ENCODE results near the gene UQCR10. TPM values are rescaled to one million over a fixed set of nuclear protein-coding genes. Genes with fewer than 3 reads are reported as not detected.
A peak's percentile ranks its signal among the peaks of the same experiment; 100 is the strongest.

Gene UQCR10
- total RNA-seq, 4 donors from 2014 or later: 54.3 to 78.6 (median 64.9) TPM

DNA sequence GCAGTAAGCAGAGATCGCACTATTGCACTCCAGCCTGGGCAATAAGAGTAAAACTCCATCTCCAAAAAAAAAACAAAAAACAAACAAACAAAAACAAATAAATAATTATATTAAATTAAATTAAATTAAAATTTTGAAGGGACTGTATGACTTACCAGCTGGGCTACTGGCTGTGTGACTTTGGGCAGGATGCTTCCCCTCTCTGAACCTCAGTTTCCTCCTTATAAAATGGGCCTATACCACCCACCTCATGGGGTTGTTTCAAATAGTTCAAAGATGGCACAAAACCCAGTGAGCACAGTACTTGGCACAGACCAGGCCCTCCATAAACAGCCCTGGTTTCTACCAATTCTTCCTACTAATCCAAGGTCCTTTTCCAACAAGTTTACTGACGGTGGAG lies 36.0 kb downstream of the UQCR10 start:
- ATAC-seq: no peak
- Histone ChIP-seq H3K4me3 (no peak overlapping the region), H3K27me3 (no peaks in the 10 kb centered on the region), H3K4me1 (peaks cover 0 to 18% (median 8%) of the 10 kb centered on the region in 3 donors), H3K27ac (no peak overlapping the region), H3K36me3 (peaks cover 0 to 100% of the 10 kb centered on the region in 2 donors), H3K9me3 (no peaks in the 10 kb centered on the region)
- TF ChIP-seq POLR2AphosphoS5 (IDR thresholded peaks at IDR 0.05) (no peak), EP300 (IDR thresholded peaks at IDR 0.05) (no peak), POLR2A (IDR thresholded peaks at IDR 0.05) (no peak)
- TF ChIP-seq, protein P1, sequence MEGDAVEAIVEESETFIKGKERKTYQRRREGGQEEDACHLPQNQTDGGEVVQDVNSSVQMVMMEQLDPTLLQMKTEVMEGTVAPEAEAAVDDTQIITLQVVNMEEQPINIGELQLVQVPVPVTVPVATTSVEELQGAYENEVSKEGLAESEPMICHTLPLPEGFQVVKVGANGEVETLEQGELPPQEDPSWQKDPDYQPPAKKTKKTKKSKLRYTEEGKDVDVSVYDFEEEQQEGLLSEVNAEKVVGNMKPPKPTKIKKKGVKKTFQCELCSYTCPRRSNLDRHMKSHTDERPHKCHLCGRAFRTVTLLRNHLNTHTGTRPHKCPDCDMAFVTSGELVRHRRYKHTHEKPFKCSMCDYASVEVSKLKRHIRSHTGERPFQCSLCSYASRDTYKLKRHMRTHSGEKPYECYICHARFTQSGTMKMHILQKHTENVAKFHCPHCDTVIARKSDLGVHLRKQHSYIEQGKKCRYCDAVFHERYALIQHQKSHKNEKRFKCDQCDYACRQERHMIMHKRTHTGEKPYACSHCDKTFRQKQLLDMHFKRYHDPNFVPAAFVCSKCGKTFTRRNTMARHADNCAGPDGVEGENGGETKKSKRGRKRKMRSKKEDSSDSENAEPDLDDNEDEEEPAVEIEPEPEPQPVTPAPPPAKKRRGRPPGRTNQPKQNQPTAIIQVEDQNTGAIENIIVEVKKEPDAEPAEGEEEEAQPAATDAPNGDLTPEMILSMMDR (IDR thresholded peaks at IDR 0.05): no peak
- 93 to 95% methylated on average over 2 of the region's 2 CpGs for WGBS, 2 donors (ENCODE audit: low coverage in 1 of 2)

DNA sequence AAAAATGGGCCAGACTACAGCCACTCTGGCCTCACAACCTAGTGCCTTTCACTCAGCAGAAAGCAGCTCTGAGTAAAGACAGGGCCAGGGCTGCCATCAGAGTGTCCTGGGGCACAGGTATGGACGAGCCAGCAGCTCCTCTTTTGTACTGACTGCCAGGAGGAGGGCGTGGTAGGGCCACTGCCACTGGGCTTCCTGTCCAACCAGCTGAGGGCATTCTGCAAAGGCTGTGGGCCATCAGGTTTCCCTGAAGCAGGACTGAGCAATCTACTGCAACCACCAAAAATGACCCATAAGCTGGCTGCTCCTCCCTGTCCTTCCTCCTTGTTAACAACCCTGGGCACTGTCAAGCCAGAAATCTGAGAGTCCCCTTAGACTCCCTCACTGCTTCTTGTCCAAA lies 37.8 kb downstream of the UQCR10 start:
- WGBS, 2 donors (ENCODE audit: low coverage in 1 of 2): no CpG with 5 or more reads among the region's 2 CpGs
- TF ChIP-seq EP300 (IDR thresholded peaks at IDR 0.05) (no peak), POLR2A (IDR thresholded peaks at IDR 0.05) (no peak)

DNA sequence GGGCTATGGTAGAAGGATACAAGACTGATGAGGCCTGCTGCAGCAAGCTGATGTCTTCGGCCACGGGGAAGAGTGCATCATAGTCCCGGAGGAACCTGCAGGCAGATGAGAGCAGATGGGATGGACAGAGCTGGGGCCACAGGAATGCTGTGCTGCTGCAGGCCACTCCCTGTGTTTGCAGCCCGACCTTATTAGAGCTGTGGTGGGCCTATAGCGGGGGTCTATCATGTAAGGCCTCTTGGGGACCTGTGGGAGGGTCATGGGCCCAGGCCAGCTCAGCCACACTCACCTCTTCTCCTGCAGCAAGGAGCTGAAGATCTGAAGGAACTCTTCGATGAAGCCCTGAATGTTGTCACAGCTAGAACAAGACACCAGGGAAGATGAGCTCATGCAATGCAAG lies 39.0 kb downstream of the UQCR10 start:
- no peak for ATAC-seq
- Histone ChIP-seq H3K36me3 (peaks cover 0 to 94% of the 10 kb centered on the region in 2 donors), H3K4me1 (peaks cover 0 to 12% (median 0%) of the 10 kb centered on the region in 3 donors), H3K27ac (no peak overlapping the region), H3K9me3 (no peaks in the 10 kb centered on the region), H3K27me3 (no peaks in the 10 kb centered on the region), H3K4me3 (no peak overlapping the region)
- TF ChIP-seq POLR2AphosphoS5 (IDR thresholded peaks at IDR 0.05): no peak
- WGBS, 2 donors (ENCODE audit: low coverage in 1 of 2): 40% methylated on average over 1 of the region's 6 CpGs; no CpG with 5 or more reads in 1 of the 2 donors

More for the DNA sequence above, 37.8 kb downstream of the UQCR10 start:
- Histone ChIP-seq H3K27me3 (no peaks in the 10 kb centered on the region), H3K27ac (no peak overlapping the region), H3K4me1 (peaks cover 0 to 4% (median 0%) of the 10 kb centered on the region in 3 donors), H3K36me3 (peaks cover 0 to 94% of the 10 kb centered on the region in 2 donors), H3K9me3 (no peaks in the 10 kb centered on the region), H3K4me3 (no peak overlapping the region)
- no peak for ATAC-seq

DNA sequence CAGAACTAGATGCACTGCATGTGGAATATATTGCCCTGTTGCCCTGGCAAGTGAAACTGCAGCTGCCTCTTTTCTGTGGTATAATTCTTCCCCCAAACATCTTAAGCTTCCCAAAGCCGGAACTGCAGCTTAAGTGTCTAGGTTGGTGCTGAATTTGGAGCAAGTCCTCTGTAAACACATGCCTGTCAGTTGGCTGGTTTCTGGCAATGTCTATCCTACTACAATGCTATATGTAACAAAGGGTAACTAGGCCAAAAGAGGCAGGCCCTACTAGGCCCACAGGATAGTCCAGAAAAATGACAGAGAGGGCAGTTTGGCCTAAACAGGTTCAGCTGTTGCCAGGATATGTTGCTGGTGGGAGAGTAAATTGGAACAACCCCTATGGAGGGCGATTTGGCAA lies 43.0 kb downstream of the UQCR10 start:
- no peak for ATAC-seq
- Histone ChIP-seq H3K4me1 (peaks cover 0 to 12% (median 0%) of the 10 kb centered on the region in 3 donors), H3K9me3 (no peaks in the 10 kb centered on the region), H3K4me3 (no peak overlapping the region), H3K27me3 (no peaks in the 10 kb centered on the region), H3K27ac (peak overlapping the region in 1 of 4 donors; percentile 9), H3K36me3 (peaks cover 0 to 94% of the 10 kb centered on the region in 2 donors)
- 17 to 31% methylated on average over 1 to 2 of the region's 2 CpGs for WGBS, 2 donors (ENCODE audit: low coverage in 1 of 2)
- TF ChIP-seq POLR2AphosphoS5 (IDR thresholded peaks at IDR 0.05) (no peak), POLR2A (IDR thresholded peaks at IDR 0.05) (no peak), EP300 (IDR thresholded peaks at IDR 0.05) (no peak)
- TF ChIP-seq, protein P1 (IDR thresholded peaks at IDR 0.05): no peak

DNA sequence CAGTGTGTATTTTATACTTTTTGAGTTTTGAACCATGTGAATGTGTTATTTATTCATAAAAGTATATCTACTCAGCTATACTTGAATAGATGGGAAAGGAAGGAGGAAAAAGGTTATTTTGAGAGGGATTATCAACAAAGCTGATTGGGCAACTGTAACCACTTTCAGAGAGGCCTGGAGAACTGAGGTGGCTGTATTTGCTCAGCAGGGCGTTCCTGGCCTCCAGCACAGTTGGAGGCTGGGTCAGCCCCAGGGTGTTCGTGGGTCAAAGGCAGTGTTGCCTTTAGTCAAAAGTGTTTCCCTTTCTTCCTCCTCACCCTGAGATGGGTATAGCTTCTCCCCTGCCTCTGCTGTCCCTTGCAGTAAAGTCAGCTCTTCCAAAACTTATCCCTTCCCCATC lies 44.2 kb downstream of the UQCR10 start:
- no peak for ATAC-seq
- no peak overlapping the region for H3K4me3 ChIP-seq
- TF ChIP-seq POLR2AphosphoS5 (IDR thresholded peaks at IDR 0.05) (no peak), POLR2A (IDR thresholded peaks at IDR 0.05) (no peak), EP300 (IDR thresholded peaks at IDR 0.05) (no peak)
- TF ChIP-seq, protein P1 (IDR thresholded peaks at IDR 0.05): no peak

DNA sequence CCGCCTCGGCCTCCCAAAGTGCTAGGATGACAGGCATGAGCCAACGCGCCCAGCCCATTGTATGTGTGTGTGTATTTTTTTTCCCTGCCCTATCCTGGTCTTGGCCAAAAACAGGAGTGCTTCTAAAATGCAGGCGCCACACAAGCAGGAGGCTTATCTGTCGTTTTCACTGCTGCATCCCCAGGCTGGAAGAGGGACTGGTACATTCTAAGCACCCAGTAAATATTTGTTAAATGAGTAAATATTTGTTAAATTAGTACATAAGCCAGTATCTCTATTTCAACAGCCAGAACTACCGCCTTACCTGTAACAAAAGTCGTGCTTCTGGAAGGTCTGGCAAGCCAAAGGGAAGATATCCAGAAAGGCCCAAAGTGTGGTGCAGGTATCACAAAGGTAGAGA lies 46.0 kb downstream of the UQCR10 start:
- Histone ChIP-seq H3K9me3 (no peaks in the 10 kb centered on the region), H3K4me3 (no peak overlapping the region), H3K27ac (no peak overlapping the region), H3K36me3 (peaks cover 0 to 94% of the 10 kb centered on the region in 2 donors), H3K27me3 (no peaks in the 10 kb centered on the region), H3K4me1 (peaks cover 0 to 31% (median 5%) of the 10 kb centered on the region in 3 donors)
- 84% methylated on average over 7 of the region's 8 CpGs; no CpG with 5 or more reads in 1 of the 2 donors for WGBS, 2 donors (ENCODE audit: low coverage in 1 of 2)
- no peak for ATAC-seq
- TF ChIP-seq POLR2AphosphoS5 (IDR thresholded peaks at IDR 0.05) (no peak), POLR2A (IDR thresholded peaks at IDR 0.05) (no peak), EP300 (IDR thresholded peaks at IDR 0.05) (no peak)
- TF ChIP-seq, protein P1 (IDR thresholded peaks at IDR 0.05): no peak

More for the DNA sequence above, 44.2 kb downstream of the UQCR10 start:
- Histone ChIP-seq H3K27ac (no peak overlapping the region), H3K36me3 (peaks cover 0 to 94% of the 10 kb centered on the region in 2 donors), H3K9me3 (no peaks in the 10 kb centered on the region), H3K27me3 (no peaks in the 10 kb centered on the region), H3K4me1 (peaks cover 0 to 21% (median 0%) of the 10 kb centered on the region in 3 donors)
- 79 to 86% methylated on average over 2 of the region's 2 CpGs for WGBS, 2 donors (ENCODE audit: low coverage in 1 of 2)

All from gastroesophageal sphincter (tissue), 4 donors.